Keratinocyte (primary cell): Measurements from ENCODE around the gene KCNB1. TPM values are rescaled to one million over a fixed set of nuclear protein-coding genes. Genes with fewer than 3 reads are reported as not detected.

Experiments used
- DNase-seq: peaks from one replicate; pipeline ENCODE4 v3.0.0-alpha.2; 2011; ENCODE audit warnings: low read depth, missing footprints, low spot score
- FAIRE-seq: peaks from 2 replicates; lab custom pipeline; 2011; peaks lifted over from hg19 to GRCh38; lab: Jason Lieb, UNC
- H2AFZ ChIP-seq: 2 replicates; pipeline ENCODE4 v1.6.0; 2012; ENCODE audit warnings: low read length, control low read depth, inconsistent platforms; ENCODE audit not compliant: control insufficient read depth
- H3K27ac ChIP-seq: 2 replicates; pipeline ENCODE4 v1.5.1; 2011; ENCODE audit warnings: low read length; ENCODE audit not compliant: control insufficient read depth, insufficient read depth
- H3K27me3 ChIP-seq: 3 replicates; pipeline ENCODE4 v1.6.0; 2011; ENCODE audit warnings: low read length; ENCODE audit not compliant: control insufficient read depth, insufficient read depth; ENCODE audit errors: extremely low read depth
- H3K36me3 ChIP-seq, 2 experiments: 2 replicates in 1 of 2; 3 replicates in 1 of 2; pipeline ENCODE4 v1.5.1; 2011; ENCODE audit warnings: low read length in 2 of 2, mild to moderate bottlenecking in 1 of 2; ENCODE audit not compliant: control insufficient read depth in 2 of 2, insufficient read depth in 2 of 2; ENCODE audit errors: extremely low read depth in 1 of 2
- H3K4me1 ChIP-seq: 3 replicates; pipeline ENCODE4 v1.5.1; 2011; ENCODE audit warnings: low read length; ENCODE audit not compliant: control insufficient read depth, insufficient read depth; ENCODE audit errors: extremely low read depth
- H3K4me2 ChIP-seq: 3 replicates; pipeline ENCODE4 v1.6.0; 2011; ENCODE audit warnings: low read depth, low read length; ENCODE audit not compliant: control insufficient read depth, insufficient read depth; ENCODE audit errors: extremely low read depth
- H3K4me3 ChIP-seq, 3 experiments: fragments of 200-600 bp in 1 of 3; sonication (generic) in 1 of 3; 2 replicates in 2 of 3; 3 replicates in 1 of 3; pipeline ENCODE4 v1.5.1; 2011 to 2016; ENCODE audit warnings: low read length in 3 of 3, mild to moderate bottlenecking in 3 of 3, control low read depth in 2 of 3, inconsistent platforms in 1 of 3, low read depth in 1 of 3, mixed read lengths in 1 of 3, mixed run types in 1 of 3, moderate library complexity in 1 of 3; ENCODE audit not compliant: control insufficient read depth in 2 of 3, insufficient read depth in 2 of 3; ENCODE audit errors: extremely low read depth in 1 of 3
- H3K79me2 ChIP-seq: 2 replicates; pipeline ENCODE4 v1.6.0; 2012; ENCODE audit warnings: low read length; ENCODE audit not compliant: control insufficient read depth, insufficient read depth
- H3K9ac ChIP-seq: 3 replicates; pipeline ENCODE4 v1.6.0; 2011; ENCODE audit warnings: low read length; ENCODE audit not compliant: control insufficient read depth, insufficient read depth; ENCODE audit errors: extremely low read depth
- H3K9me1 ChIP-seq: 3 replicates; pipeline ENCODE4 v1.6.0; 2011; ENCODE audit warnings: low read length; ENCODE audit not compliant: control insufficient read depth, insufficient read depth; ENCODE audit errors: extremely low read depth
- H3K9me3 ChIP-seq: 2 replicates; pipeline ENCODE4 v1.5.1; 2012; ENCODE audit warnings: low read depth, low read length; ENCODE audit not compliant: control insufficient read depth
- H4K20me1 ChIP-seq: 3 replicates; pipeline ENCODE4 v1.6.0; 2011; ENCODE audit warnings: low read length; ENCODE audit not compliant: control insufficient read depth, insufficient read depth; ENCODE audit errors: extremely low read depth
- EZH2 ChIP-seq: IDR thresholded peaks from one replicate; pipeline ENCODE4 v1.6.1; 2012; ENCODE audit warnings: inconsistent platforms, mild to moderate bottlenecking, low read length, moderate library complexity
- dilution Hi-C: fragments of 300-500 bp; cut with MboI; formaldehyde crosslinking; loops from one replicate; pipeline ENCODE4 v1.7.0; 2020; ENCODE audit warnings: low sequenced_read_pairs; ENCODE audit not compliant: extremely low pct_ligation_motif_present
- polyA plus RNA-seq, 5 experiments: library from polyadenylated mRNA; depleted of rRNA in 3 of 5; stranded (reverse) in 3 of 5; stranded (forward) in 1 of 5; unstranded in 1 of 5; fragments of >200 nt; gene quantifications; 1 replicate in 1 of 5; 2 replicates in 3 of 5; 3 replicates in 1 of 5; pipeline versions ENCODE4 v1.2.1 to v1.2.3, GENCODE V29; 2011 to 2012; ENCODE audit warnings: missing spikeins in 2 of 5, low read depth in 1 of 5, low replicate concordance in 1 of 5
- TF ChIP-seq, protein P1 (sequence below), 3 experiments: IDR thresholded peaks in 1 of 3; conservative IDR thresholded peaks in 1 of 3; optimal IDR thresholded peaks in 1 of 3; 2 replicates in 2 of 3; 3 replicates in 1 of 3; pipeline versions ENCODE3 to v1.5.1; 2011; ENCODE audit warnings: low read length in 3 of 3, mild to moderate bottlenecking in 3 of 3, moderate library complexity in 2 of 3, control low read depth in 1 of 3, inconsistent platforms in 1 of 3; ENCODE audit not compliant: insufficient read depth in 2 of 3; ENCODE audit errors: extremely low read depth in 1 of 3

The KCNB1 gene
- polyA plus RNA-seq, 1 donor (not counting 4 experiments of a cell fraction or from before 2014, with no cell fraction given), result not detected

DNA sequence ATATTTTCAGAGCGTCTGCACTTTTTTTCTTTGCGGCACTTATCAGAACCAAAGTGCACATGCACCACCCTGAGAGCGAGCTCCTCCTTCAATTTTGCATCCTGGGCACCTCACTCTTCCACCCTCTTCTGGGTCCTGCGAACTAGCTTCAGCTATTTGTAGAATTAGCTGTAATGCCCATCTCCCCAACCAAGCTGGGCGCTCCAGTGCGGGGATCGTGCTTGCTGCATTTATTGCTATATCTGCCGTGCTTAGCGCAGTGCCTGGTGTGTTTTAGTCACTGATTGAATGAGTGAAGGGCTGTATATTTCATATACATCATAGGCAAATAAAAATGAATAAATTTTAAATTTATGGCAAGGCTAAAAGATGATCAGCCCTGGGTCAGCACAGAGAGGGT, 75.8 kb downstream of the KCNB1 start:
- FAIRE-seq (no peak), DNase-seq (no peak)
- Histone ChIP-seq H3K9me1 (no peaks in the 10 kb centered on the region), H3K36me3 (no peaks in the 10 kb centered on the region), H3K4me3 (no peak overlapping the region), H3K4me2 (no peak overlapping the region), H3K9me3 (no peaks in the 10 kb centered on the region), H3K27ac (no peak overlapping the region), H3K4me1 (no peaks in the 10 kb centered on the region), H3K79me2 (no peaks in the 10 kb centered on the region), H3K9ac (no peak overlapping the region), H2AFZ (no peak overlapping the region), H3K27me3 (peaks cover 3% of the 10 kb centered on the region), H4K20me1 (no peaks in the 10 kb centered on the region)
- dilution Hi-C loops, result no loop called here
- no peak for TF ChIP-seq EZH2

DNA sequence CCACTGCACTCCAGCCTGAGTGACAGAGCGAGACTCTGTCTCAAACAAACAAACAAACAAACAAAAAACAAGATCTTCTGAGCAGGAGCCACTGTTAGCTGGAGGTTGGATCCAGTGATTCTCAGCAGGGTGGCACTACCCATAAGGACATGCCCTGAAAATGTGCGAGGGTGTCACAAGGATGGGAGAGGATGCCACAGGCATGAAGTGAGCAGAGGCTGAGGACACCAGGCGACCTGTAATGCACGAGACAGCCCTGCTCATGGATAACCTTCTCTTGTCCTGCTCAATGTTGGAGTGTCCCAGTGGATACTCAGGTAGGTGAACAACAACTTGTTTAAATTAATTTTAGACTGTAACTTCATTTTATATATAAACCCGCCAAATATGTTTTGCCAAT, 76.8 kb downstream of the KCNB1 start:
- H3K4me3 ChIP-seq, result no peak overlapping the region
- no peak overlapping the region for H3K4me2 ChIP-seq
- dilution Hi-C loops, result no loop called here
- no peaks in the 10 kb centered on the region for H3K79me2 ChIP-seq
- H3K27ac ChIP-seq, result no peak overlapping the region
- TF ChIP-seq EZH2, result no peak
- TF ChIP-seq, protein P1, sequence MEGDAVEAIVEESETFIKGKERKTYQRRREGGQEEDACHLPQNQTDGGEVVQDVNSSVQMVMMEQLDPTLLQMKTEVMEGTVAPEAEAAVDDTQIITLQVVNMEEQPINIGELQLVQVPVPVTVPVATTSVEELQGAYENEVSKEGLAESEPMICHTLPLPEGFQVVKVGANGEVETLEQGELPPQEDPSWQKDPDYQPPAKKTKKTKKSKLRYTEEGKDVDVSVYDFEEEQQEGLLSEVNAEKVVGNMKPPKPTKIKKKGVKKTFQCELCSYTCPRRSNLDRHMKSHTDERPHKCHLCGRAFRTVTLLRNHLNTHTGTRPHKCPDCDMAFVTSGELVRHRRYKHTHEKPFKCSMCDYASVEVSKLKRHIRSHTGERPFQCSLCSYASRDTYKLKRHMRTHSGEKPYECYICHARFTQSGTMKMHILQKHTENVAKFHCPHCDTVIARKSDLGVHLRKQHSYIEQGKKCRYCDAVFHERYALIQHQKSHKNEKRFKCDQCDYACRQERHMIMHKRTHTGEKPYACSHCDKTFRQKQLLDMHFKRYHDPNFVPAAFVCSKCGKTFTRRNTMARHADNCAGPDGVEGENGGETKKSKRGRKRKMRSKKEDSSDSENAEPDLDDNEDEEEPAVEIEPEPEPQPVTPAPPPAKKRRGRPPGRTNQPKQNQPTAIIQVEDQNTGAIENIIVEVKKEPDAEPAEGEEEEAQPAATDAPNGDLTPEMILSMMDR (optimal IDR thresholded peaks at IDR 0.05 in 1 of 3, IDR thresholded peaks at IDR 0.05 in 1 of 3, conservative IDR thresholded peaks at IDR 0.05 in 1 of 3; ENCODE audit: extremely low read depth in 1 of 3, insufficient read depth in 2 of 3, low read length in 3 of 3), result no peak
- no peaks in the 10 kb centered on the region for H3K4me1 ChIP-seq
- no peak for DNase-seq
- H2AFZ ChIP-seq, result no peak overlapping the region
- H3K9ac ChIP-seq, result no peak overlapping the region
- H3K9me3 ChIP-seq, result no peaks in the 10 kb centered on the region
- FAIRE-seq, result no peak
- H3K36me3 ChIP-seq, result no peaks in the 10 kb centered on the region
- H3K27me3 ChIP-seq, result no peaks in the 10 kb centered on the region
- no peaks in the 10 kb centered on the region for H4K20me1 ChIP-seq
- H3K9me1 ChIP-seq, result no peaks in the 10 kb centered on the region

DNA sequence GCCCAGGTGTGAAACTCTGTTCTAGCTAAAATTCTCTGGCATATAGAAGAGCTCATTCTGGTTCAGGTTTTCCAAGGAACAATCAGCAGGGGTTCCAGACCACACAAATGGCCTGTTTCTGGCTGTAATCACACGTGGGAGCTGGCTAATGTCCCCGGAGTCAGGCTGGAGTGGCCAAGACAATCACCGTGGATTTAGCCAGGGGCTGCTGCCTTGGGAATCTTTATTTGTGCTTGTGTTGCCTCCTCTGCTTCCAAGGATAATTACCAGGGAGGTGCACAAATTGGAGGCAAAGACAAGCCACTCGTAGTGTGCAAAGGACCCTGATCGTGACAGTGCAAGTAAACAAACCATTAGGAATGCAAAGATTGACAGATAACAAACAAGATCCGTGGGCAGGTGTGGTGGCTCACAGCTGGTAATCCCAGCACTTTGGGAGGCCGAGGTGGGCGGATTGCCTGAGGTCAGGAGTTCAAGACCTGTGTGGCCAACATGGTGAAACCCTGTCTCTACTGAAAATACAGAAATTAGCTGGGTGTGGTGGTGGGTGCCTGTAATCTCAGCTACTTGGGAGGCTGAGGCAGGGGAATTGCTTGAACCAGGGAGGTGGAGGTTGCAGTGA, 77.3 kb downstream of the KCNB1 start:
- FAIRE-seq, result no peak
- Histone ChIP-seq H3K4me2 (no peak overlapping the region), H3K4me3 (no peak overlapping the region), H3K9ac (no peak overlapping the region), H3K9me3 (no peaks in the 10 kb centered on the region), H3K27me3 (no peaks in the 10 kb centered on the region), H3K27ac (no peak overlapping the region), H3K36me3 (no peaks in the 10 kb centered on the region), H2AFZ (no peak overlapping the region), H3K9me1 (no peaks in the 10 kb centered on the region), H4K20me1 (no peaks in the 10 kb centered on the region), H3K4me1 (no peaks in the 10 kb centered on the region), H3K79me2 (no peaks in the 10 kb centered on the region)
- no peak for DNase-seq
- TF ChIP-seq, protein P1 (optimal IDR thresholded peaks at IDR 0.05 in 1 of 3, IDR thresholded peaks at IDR 0.05 in 1 of 3, conservative IDR thresholded peaks at IDR 0.05 in 1 of 3; ENCODE audit: extremely low read depth in 1 of 3, insufficient read depth in 2 of 3, low read length in 3 of 3), result no peak
- no peak for TF ChIP-seq EZH2
- dilution Hi-C loops, result no loop called here
